ENCODE measurements around the gene VRK1. TPM values are rescaled to one million over a fixed set of nuclear protein-coding genes. Genes with fewer than 3 reads are reported as not detected.

VRK1 gene
- polyA plus RNA-seq, 3 donors = 5.5 to 14.3 (median 13.2) TPM

GRCh38 chr14:96844857-96845570 lies 47.8 kb downstream of the VRK1 start:
- Histone ChIP-seq H3K27me3 (ENCODE audit: control insufficient read depth in 2 of 2, insufficient read depth in 2 of 2, low read length in 2 of 2) (no peaks in the 10 kb centered on the region), H3K4me3 (replicated peaks in 1 of 3; ENCODE audit: low read depth in 2 of 3, low read length in 3 of 3) (no peak overlapping the region), H3K9me3 (replicated peaks in 1 of 2; ENCODE audit: control insufficient read depth in 1 of 2, insufficient read depth in 1 of 2, low read length in 2 of 2) (no peaks in the 10 kb centered on the region), H4K20me1 (ENCODE audit: insufficient read depth, low read length) (no peaks in the 10 kb centered on the region), H3K4me1 (ENCODE audit: control insufficient read depth in 1 of 2, insufficient read depth in 2 of 2, low read length in 2 of 2) (no peaks in the 10 kb centered on the region), H2AFZ (ENCODE audit: insufficient read depth, low read depth, low read length, poor library complexity, severe bottlenecking) (no peak overlapping the region), H3K4me2 (replicated peaks; ENCODE audit: extremely low read depth, low read length, poor library complexity, severe bottlenecking) (no peak overlapping the region), H3K79me2 (ENCODE audit: insufficient read depth, low read length) (peaks cover 5% of the 10 kb centered on the region), H3K36me3 (replicated peaks in 1 of 2; ENCODE audit: control insufficient read depth in 1 of 2, insufficient read depth in 2 of 2, low read length in 2 of 2) (peaks cover 25 to 59% of the 10 kb centered on the region in 2 donors), H3K9ac (ENCODE audit: insufficient read depth, low read length, poor library complexity, severe bottlenecking) (no peak overlapping the region), H3K27ac (ENCODE audit: low read depth in 1 of 2, low read length in 2 of 2) (no peak overlapping the region)
- no peak for TF ChIP-seq CTCF (IDR thresholded peaks at IDR 0.05)
- peak overlapping the region in 2 of 7 donors; percentile 15 to 66 for H3K27ac Mint-ChIP-seq
- no peaks in the 10 kb centered on the region for H3K27me3 Mint-ChIP-seq (ENCODE audit: low read depth in 3 of 3)
- intact Hi-C loops (cut with micrococcal nuclease) = no loop called here
- H3K9me3 Mint-ChIP-seq = no peaks in the 10 kb centered on the region
- H3K4me1 Mint-ChIP-seq = peaks cover 6% of the 10 kb centered on the region
- H3K4me3 Mint-ChIP-seq = no peak overlapping the region
- WGBS (ENCODE audit: insufficient coverage) = no CpG with 5 or more reads among the region's 1 CpG
- DNase-seq = no peak
- peaks cover 47 to 56% of the 10 kb centered on the region in 2 donors for H3K36me3 Mint-ChIP-seq

- H3K4me3 Mint-ChIP-seq = no peak overlapping the region
- Histone ChIP-seq H3K9ac (ENCODE audit: insufficient read depth, low read length, poor library complexity, severe bottlenecking) (no peak overlapping the region), H3K4me1 (ENCODE audit: control insufficient read depth in 1 of 2, insufficient read depth in 2 of 2, low read length in 2 of 2) (no peaks in the 10 kb centered on the region), H3K9me3 (replicated peaks in 1 of 2; ENCODE audit: control insufficient read depth in 1 of 2, insufficient read depth in 1 of 2, low read length in 2 of 2) (no peaks in the 10 kb centered on the region), H3K27ac (ENCODE audit: low read depth in 1 of 2, low read length in 2 of 2) (no peak overlapping the region), H3K27me3 (ENCODE audit: control insufficient read depth in 2 of 2, insufficient read depth in 2 of 2, low read length in 2 of 2) (no peaks in the 10 kb centered on the region), H2AFZ (ENCODE audit: insufficient read depth, low read depth, low read length, poor library complexity, severe bottlenecking) (no peak overlapping the region), H3K4me3 (replicated peaks in 1 of 3; ENCODE audit: low read depth in 2 of 3, low read length in 3 of 3) (no peak overlapping the region), H4K20me1 (ENCODE audit: insufficient read depth, low read length) (no peaks in the 10 kb centered on the region), H3K36me3 (replicated peaks in 1 of 2; ENCODE audit: control insufficient read depth in 1 of 2, insufficient read depth in 2 of 2, low read length in 2 of 2) (peaks cover 22 to 34% of the 10 kb centered on the region in 2 donors), H3K79me2 (ENCODE audit: insufficient read depth, low read length) (peaks cover 5% of the 10 kb centered on the region), H3K4me2 (replicated peaks; ENCODE audit: extremely low read depth, low read length, poor library complexity, severe bottlenecking) (no peak overlapping the region)
- H3K27me3 Mint-ChIP-seq (ENCODE audit: low read depth in 3 of 3) = no peaks in the 10 kb centered on the region
- no peak for DNase-seq
- peaks cover 6% of the 10 kb centered on the region for H3K4me1 Mint-ChIP-seq
- H3K9me3 Mint-ChIP-seq = no peaks in the 10 kb centered on the region
- no CpG with 5 or more reads among the region's 1 CpG for WGBS (ENCODE audit: insufficient coverage)
- H3K27ac Mint-ChIP-seq = no peak overlapping the region
- TF ChIP-seq CTCF (IDR thresholded peaks at IDR 0.05) = no peak
- H3K36me3 Mint-ChIP-seq = peaks cover 37 to 43% of the 10 kb centered on the region in 2 donors
- intact Hi-C loops (cut with micrococcal nuclease) = no loop called here
Measured at GRCh38 chr14:96847451-96847850, 50.3 kb downstream of the VRK1 start.

Data from CD14-positive monocyte (primary cell).